ENCODE results near the gene CHPF2.

DNA sequence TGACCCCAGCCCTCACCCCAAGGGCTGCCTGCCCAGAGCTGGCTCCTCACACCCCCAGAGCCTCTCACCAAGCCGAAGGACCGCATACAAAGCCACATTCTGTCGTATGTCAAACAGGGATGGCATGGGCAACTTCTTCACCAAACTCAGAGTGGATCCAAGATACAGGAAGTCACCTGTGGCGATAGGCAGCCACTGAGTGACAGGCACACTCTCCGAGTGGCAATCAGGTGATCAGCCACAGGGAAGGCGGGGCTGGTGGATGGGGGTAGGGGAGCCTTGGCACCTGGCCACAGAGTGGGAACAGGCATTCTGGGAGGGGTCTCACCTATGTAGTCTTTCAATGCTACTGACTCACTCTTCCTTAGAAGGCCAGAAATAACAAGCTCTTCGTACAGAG is 38.1 kb upstream of the CHPF2 start:
- TF ChIP-seq, protein P1, sequence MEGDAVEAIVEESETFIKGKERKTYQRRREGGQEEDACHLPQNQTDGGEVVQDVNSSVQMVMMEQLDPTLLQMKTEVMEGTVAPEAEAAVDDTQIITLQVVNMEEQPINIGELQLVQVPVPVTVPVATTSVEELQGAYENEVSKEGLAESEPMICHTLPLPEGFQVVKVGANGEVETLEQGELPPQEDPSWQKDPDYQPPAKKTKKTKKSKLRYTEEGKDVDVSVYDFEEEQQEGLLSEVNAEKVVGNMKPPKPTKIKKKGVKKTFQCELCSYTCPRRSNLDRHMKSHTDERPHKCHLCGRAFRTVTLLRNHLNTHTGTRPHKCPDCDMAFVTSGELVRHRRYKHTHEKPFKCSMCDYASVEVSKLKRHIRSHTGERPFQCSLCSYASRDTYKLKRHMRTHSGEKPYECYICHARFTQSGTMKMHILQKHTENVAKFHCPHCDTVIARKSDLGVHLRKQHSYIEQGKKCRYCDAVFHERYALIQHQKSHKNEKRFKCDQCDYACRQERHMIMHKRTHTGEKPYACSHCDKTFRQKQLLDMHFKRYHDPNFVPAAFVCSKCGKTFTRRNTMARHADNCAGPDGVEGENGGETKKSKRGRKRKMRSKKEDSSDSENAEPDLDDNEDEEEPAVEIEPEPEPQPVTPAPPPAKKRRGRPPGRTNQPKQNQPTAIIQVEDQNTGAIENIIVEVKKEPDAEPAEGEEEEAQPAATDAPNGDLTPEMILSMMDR (IDR thresholded peaks at IDR 0.05 in 8 of 11, conservative IDR thresholded peaks at IDR 0.05 in 3 of 11), result no peak
- TF ChIP-seq POLR2A (IDR thresholded peaks at IDR 0.05) (no peak), POLR2AphosphoS5 (IDR thresholded peaks at IDR 0.05) (no peak)

Data from spleen (tissue), 7 donors.